Measurements from ENCODE around the gene C22orf15. TPM values are rescaled to one million over a fixed set of nuclear protein-coding genes. Genes with fewer than 3 reads are reported as not detected.

Gene C22orf15
- total and polyA plus RNA-seq, 2 donors (not counting 3 experiments of a cell fraction or from before 2014, with no cell fraction given), result 0.86 TPM; not detected in 1

DNA sequence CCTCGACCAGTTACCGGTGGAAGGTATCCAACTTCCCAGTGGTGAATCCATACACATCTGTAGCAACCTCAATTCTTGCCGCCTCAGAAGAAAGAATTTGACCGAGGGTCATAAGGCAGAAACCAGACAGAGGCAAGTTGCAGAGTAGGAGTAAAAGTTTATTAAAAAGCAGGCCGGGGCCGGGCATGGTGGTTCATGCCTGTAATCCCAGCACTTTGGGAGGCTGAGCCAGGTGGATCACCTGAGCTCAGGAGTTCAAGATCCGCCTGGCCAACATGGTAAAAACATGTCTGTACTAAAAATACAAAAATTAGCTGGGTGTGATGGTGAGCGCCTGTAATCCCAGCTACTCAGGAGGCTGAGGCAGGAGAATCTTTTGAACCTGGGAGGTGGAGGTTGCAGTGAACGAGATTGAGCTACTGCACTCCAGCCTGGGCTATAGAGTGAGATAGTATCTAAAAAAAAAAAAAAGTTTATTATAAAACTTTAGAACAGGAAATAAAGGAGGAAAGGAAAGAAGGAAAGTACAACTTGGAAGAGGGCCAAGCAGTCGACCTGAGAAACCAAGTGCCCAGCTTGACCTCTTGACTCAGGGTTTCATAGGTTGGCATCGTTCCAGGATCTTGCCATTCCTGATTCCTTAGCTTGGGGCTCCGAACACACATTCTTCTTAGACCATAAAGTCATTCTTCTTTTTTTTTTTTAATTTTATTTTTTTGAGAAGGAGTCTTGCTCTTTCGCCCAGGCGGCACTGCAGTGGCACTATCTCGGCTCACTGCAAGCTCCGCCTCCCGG lies 44.2 kb upstream of the C22orf15 start:
- intact Hi-C loops (cut with micrococcal nuclease), result loop anchor here (5.0 kb wide), 1 partner anchor 129 kb away; no protein-coding TSS in a partner anchor
- TF ChIP-seq POLR2AphosphoS5 (IDR thresholded peaks at IDR 0.05; ENCODE audit: insufficient read depth, low read depth, low read length) (no peak), POLR2A (IDR thresholded peaks at IDR 0.05; ENCODE audit: low read depth, low read length) (no peak), JUN (IDR thresholded peaks at IDR 0.05; ENCODE audit: borderline replicate concordance, insufficient read depth, insufficient read length, low read depth) (no peak), EZH2 (IDR thresholded peaks at IDR 0.05; ENCODE audit: borderline replicate concordance, low read depth, low read length, severe bottlenecking) (no peak), MYC (IDR thresholded peaks at IDR 0.05; ENCODE audit: low read depth, low read length) (no peak), GATA2 (IDR thresholded peaks at IDR 0.05; ENCODE audit: insufficient read depth, insufficient read length, low read depth, low read length) (no peak)
- TF ChIP-seq, protein P1, sequence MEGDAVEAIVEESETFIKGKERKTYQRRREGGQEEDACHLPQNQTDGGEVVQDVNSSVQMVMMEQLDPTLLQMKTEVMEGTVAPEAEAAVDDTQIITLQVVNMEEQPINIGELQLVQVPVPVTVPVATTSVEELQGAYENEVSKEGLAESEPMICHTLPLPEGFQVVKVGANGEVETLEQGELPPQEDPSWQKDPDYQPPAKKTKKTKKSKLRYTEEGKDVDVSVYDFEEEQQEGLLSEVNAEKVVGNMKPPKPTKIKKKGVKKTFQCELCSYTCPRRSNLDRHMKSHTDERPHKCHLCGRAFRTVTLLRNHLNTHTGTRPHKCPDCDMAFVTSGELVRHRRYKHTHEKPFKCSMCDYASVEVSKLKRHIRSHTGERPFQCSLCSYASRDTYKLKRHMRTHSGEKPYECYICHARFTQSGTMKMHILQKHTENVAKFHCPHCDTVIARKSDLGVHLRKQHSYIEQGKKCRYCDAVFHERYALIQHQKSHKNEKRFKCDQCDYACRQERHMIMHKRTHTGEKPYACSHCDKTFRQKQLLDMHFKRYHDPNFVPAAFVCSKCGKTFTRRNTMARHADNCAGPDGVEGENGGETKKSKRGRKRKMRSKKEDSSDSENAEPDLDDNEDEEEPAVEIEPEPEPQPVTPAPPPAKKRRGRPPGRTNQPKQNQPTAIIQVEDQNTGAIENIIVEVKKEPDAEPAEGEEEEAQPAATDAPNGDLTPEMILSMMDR (IDR thresholded peaks at IDR 0.05; ENCODE audit: extremely low read depth in 1 of 2, insufficient read depth in 1 of 2, low read depth in 1 of 2, low read length in 2 of 2), result no peak
- TF ChIP-seq, protein P2, sequence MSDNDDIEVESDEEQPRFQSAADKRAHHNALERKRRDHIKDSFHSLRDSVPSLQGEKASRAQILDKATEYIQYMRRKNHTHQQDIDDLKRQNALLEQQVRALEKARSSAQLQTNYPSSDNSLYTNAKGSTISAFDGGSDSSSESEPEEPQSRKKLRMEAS (IDR thresholded peaks at IDR 0.05; ENCODE audit: insufficient read depth, insufficient read length), result no peak
- Histone ChIP-seq H3K4me3 (replicated peaks in 1 of 3; ENCODE audit: insufficient read depth in 1 of 3, low read depth in 1 of 3, low read length in 3 of 3) (no peak overlapping the region), H3K9ac (replicated peaks; ENCODE audit: extremely low read depth, insufficient read depth, low read length) (no peak overlapping the region), H3K79me2 (ENCODE audit: control insufficient read depth, insufficient read depth, low read length) (peaks cover 14% of the 10 kb centered on the region), H2AFZ (ENCODE audit: low read depth, low read length) (no peak overlapping the region), H3K9me1 (replicated peaks; ENCODE audit: control insufficient read depth, extremely low read depth, insufficient read depth, low read length) (no peaks in the 10 kb centered on the region), H3K27ac (ENCODE audit: insufficient read depth, low read depth, low read length) (no peak overlapping the region), H3K4me2 (ENCODE audit: insufficient read depth, low read length) (no peak overlapping the region), H3K4me1 (ENCODE audit: control insufficient read depth, extremely low read depth, insufficient read depth, low read length) (no peaks in the 10 kb centered on the region), H4K20me1 (replicated peaks; ENCODE audit: control insufficient read depth, extremely low read depth, insufficient read depth, low read length) (no peaks in the 10 kb centered on the region), H3K36me3 (ENCODE audit: control insufficient read depth in 2 of 2, extremely low read depth in 1 of 2, insufficient read depth in 2 of 2, low read length in 2 of 2) (peaks cover under 1 to 10% of the 10 kb centered on the region in 2 experiments), H3K9me3 (replicated peaks; ENCODE audit: control insufficient read depth, insufficient read depth, low read length) (no peaks in the 10 kb centered on the region), H3K27me3 (ENCODE audit: control insufficient read depth in 2 of 2, insufficient read depth in 2 of 2, low read length in 2 of 2) (no peaks in the 10 kb centered on the region)
- FAIRE-seq, result no peak
- peak; percentile 10 for DNase-seq (ENCODE audit: low read depth, low spot score)
- POLR2A ChIA-PET, result no interaction called here
- BruUV-seq (replicated peaks), result no TSS peak
- CTCF ChIA-PET, result interaction anchor here (0.8 to 1.2 kb wide), 3 partner anchors 15 to 131 kb away, joined by 3 to 4 read pairs (median 4); no protein-coding TSS in a partner anchor
- dilution Hi-C loops (cut with MboI; ENCODE audit: extremely low pct_ligation_motif_present, low sequenced_read_pairs), result no loop called here
